HG03095 (cell line): ENCODE results near the gene TNPO2.

Source experiments
- ATAC-seq: cut with Tn5 transposase; IDR thresholded peaks from one replicate; pipeline ENCODE4 v1.9.1; 2021; ENCODE audit warnings: moderate library complexity; ENCODE audit not compliant: unreplicated experiment

The TNPO2 gene

DNA sequence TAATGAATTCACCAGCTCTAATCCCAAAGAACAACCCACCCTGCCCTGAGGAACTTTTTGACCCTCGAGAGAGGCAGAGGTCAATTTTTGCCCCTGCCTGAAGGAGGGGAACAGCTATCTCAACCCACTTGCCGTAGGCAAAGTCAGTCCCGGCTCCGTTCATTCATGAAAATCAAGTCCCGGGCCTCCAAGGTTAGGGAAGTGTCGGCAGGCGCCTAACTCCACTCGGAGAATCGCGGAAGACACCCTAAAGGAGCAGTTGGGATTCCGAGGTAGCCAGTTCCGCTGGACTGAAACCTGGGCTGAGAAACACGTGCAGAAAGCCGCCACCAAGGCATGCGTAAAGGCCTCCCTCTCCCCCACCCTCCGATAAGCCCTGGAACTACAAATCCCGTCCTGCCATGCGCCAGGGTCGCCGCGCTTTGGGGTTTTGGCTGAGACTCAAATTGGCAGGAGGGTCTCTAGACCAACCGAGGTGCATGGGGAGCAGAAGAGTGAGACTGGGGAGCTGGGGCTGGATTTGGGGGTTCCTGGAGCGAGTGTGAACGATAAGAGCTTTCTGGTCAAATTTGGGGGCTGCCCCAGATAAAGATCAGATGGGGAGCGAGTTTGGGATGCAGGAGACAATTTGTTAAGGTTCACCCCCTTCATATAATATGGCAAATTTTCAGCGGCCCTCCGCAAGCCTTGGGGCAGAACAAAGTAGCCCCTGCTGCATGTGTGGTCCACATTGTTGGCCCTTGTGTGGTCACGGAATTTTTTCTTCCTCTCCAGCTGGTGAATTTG, at the start of gene TNPO2:
TNPO2 (minus strand) TSS at position 292 of the 786 bp plus-strand sequence. CDS start 2,955 bp downstream, outside the sequence.
- no peak for ATAC-seq

DNA sequence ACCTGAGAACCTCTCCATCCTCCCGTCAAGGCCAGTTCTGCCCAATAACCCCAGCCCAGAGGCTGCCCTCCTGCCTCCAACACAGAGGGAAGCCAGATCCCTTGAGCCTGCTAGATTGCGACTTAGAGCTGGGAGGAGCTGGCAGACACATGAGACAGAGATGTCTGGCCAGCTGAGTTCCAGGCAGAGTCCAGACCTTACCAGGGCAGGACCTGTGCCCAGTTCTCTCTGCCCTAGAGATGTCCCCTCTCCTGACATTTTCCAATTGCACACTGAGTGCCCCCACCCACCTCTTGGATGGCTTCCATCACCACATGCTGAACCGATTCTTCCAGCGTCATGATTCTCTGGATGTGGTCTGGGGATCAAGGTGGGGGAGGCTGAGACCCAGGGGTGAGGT, 48.6 kb upstream of the TNPO2 start:
- no peak for ATAC-seq

DNA sequence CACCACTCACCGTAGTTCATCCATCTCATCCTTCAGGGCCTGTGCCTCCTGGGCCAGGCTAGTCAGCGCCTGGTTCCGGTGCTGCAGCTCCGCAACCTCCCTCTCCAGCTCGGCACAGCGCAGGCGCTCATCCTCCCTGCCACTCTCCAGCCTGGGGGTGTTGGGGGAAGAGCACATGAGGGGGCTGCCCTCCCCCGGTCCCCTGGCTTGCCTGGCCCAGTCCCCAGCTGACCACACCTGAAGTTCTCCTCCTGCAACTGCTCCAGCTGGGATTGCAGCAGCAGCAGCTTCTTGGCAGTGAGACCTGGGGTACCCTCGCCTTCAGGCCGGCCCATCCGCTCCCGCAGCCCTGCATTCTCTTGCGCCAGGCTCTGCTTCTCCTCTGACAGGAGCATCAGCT, 47.2 kb upstream of the TNPO2 start:
- ATAC-seq, result no peak

DNA sequence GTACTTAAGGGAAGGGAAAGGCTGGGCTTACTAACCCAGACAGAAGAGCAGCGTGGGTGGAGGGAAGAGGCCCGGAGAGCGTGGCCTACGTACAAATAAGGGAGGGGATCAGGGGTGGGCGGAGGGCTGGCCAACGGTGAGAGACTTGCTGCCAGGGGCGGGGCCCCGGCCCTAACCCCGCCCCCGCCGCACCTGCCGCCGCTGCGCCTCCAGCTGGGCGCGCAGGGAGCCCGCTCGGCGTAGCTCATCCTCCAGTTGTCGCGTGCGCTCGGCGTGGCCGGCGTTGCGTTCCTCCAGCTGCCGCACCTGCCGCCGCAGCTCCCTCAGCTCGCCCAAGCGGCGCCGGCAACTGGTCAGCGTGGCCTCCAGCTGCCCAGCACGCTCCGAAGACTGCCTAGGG, 46.0 kb upstream of the TNPO2 start:
- ATAC-seq, result no peak

DNA sequence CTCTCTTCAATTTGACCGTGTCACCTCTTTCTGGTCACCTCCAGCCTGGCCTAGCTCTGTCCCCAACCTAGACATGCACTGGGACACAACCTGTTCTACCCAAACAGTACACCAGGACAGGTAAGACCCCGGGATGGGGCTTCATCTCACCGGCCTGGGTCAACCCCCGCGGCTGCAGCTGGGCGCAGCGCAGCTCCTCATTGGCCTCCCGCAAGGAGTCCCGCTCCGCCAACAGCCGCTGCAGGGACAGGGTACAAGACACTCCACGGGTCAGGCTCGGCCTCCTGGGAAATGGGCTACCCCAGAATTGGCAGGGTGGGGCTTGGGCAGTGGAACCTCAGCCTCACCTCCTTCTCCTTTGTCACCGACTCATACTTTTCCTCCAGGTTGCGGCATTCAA, 43.9 kb upstream of the TNPO2 start:
- no peak for ATAC-seq

DNA sequence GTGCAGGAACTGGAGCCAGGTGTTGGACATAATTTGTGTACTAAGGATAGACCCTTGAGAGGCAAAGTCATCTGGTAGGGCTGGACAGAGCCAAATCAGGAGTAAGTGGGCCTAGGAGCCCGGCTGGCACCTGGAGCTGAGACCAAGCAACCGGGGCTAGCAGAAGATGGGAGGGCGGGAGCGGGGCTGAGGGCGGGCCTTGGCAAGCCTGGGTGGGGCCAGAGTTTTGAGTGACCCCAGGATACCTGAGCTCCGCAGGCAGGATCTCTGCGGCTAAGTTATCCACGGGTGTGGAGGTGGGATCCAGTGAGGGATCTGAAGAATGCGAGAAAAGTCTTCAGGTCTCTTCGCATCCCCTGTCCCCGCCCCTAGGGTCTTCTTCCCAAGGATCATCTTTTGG, 43.4 kb upstream of the TNPO2 start:
- ATAC-seq, result no peak

DNA sequence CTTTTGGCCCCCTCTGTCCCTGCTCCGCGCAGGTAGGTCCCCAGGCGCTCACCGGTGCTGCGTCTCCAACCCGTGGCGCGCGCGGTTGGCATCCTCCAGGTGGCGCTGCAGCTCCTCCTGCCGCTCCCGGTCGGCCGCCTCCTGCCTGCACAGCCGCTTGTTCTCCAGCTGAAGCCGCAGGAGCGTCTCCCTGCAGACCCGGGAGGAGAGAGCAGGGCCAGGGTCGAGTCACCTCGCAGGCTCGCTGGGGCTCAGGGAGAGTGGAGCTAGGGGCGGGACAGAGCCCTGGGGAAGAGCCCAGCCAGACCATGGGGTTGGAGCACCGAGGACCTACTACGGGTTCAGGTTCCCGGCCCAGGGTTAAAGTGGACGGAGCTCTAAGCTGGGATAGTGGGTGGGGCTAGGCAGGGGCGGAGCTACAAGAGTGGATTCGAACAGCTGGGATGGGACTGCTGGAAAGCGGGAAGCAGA, 42.4 kb upstream of the TNPO2 start:
- ATAC-seq, result peak; percentile 52

DNA sequence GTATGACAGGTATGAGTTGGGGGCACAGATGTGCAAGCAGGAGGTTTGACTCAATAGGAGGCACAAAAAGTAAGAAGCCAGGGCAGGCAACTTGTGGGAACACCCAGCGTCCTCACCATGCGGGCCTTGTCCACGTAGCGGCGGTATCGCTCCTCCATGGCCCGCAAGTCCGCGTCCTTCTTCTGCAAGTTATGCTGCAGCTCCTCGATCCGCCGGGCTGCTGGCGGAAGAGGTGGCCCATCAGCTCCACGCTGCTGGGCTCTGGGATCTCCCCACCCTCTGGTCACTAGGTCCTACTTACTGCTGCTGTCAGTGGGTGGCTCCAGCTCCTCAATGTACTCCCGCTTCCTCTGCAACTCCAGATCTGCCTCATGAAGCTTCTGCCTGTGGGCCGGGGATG, 41.0 kb upstream of the TNPO2 start:
- ATAC-seq, result no peak

DNA sequence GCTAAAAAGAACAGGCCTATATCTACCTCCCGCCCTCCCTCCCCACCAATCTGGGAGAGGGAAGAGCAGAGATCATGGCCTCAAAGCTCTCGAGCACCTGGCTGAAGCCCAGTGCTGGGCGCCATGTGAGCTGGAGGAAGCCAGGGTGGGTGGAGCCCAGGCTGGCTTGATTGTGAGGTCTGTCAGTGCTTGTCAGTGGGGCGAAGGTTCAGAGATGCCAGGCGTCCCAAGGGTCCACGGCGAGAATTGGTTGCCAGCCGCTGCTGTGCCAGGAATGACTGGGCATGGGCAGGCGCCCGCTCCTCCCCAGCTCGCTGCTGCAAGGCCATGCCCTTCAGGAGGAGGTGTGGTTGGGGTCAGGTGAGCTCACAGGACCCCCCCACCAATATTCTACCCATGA, 39.4 kb upstream of the TNPO2 start:
- ATAC-seq, result no peak

DNA sequence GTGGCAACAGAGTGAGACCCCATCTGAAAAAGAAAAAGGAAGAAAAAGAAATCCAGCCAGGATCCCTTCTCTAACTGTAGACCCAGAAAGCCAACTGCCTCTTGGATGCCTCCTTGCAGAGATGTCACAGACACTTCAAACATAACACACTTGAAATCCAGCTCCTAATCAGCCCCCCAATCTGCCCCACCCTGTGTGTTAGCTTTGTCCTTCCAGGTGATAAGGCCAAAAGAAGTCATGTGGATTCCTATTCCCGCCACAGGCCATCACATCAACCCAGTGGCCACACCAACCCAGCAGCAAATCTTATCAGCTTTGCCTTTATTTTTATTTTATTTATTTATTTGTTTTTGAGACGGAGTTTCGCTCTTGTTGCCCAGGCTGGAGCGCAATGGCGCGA, 36.0 kb upstream of the TNPO2 start:
- no peak for ATAC-seq

DNA sequence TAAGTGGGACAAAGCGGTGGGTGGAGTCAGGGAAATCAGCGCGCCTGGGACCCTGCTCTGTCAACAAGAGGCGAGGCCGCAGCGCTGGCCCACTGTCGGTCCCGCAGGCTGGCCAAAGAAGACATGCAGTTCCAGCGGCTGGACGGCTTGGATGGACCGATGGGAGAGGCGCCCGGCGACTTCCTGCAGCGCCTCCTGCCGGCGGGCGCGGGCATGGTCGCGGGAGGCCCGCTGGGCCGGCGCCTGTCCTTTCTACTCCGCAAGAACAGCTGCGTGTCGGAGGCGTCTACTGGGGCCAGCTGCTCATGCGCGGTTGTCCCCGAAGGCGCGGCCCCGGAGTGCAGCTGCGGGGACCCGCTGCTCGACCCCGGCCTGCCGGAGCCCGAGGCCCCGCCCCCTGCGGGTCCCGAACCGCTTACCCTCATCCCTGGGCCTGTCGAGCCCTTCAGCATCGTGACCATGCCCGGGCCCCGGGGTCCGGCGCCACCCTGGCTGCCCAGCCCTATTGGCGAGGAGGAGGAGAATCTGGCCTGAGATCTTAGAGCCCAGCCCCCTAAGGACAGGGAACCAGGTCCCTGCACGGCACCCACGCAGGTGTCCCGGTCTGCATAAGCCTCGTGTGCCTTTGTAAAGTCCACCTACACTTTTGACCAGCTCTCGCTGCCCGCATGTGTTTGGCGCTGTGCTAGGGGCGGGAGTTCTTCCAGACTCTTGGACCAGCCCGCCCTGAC, 34.0 kb upstream of the TNPO2 start:
- ATAC-seq, result no peak

DNA sequence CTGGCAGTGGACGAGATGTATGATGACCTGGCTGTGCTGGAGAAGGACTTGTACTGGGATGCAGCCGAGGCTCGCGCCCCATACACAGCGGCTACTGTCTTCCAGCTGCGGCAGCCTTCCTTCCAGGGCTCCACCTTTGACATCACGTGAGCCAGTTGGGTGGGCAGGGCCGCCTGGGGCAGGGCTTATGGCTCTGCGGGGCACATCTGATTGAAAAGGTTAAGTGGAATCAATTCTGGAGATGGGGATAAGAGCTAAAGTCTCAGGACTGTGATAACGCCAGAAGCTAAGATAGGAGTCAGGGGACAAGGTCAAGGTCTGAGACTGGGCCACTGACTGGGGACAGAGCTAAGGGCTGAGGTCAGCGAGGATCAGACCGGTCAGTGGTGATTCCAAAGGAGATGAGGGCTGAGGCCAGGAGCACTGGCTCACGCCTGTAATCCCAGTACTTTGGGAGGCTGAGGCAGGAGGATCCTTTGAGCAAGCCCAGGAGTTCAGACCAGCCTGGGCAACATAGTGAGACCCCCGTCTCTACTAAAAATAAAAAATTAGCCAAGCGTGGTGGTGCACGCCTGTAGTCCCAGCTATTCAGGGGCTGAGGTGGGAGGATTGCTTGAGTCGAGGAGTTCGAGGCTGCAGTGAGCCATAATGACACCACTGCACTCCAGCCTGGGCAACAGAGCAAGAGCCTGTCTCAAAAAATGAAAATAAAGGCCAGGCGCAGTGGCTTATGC, 32.6 kb upstream of the TNPO2 start:
- no peak for ATAC-seq

DNA sequence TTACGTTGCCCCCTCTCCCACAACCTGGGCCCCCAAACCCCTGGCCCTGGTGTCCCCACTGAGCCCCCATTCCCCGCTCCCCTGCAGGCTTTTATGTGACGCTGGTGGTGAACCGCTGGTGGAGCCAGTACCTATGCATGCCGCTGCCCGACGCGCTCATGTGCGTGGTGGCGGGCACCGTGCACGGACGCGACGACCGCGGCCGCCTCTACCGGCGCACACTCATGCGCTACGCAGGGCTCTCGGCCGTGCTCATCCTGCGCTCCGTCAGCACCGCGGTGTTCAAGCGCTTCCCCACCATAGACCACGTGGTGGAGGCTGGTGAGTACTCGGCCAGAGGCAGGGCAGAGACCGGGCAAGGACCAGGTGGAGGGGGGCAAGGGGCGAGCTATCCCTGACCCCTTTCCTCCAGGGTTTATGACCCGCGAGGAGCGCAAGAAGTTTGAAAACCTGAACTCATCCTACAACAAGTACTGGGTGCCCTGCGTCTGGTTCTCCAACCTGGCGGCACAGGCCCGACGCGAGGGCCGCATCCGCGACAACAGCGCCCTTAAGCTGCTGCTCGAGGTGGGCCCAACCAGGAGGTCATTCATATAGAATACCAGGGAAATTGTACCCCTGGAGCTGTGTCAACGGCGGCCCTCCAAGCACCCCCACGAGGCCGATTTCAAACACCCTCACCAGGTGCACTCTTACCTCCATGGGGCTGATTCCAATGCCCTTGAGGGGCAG, 30.9 kb upstream of the TNPO2 start:
- no peak for ATAC-seq

DNA sequence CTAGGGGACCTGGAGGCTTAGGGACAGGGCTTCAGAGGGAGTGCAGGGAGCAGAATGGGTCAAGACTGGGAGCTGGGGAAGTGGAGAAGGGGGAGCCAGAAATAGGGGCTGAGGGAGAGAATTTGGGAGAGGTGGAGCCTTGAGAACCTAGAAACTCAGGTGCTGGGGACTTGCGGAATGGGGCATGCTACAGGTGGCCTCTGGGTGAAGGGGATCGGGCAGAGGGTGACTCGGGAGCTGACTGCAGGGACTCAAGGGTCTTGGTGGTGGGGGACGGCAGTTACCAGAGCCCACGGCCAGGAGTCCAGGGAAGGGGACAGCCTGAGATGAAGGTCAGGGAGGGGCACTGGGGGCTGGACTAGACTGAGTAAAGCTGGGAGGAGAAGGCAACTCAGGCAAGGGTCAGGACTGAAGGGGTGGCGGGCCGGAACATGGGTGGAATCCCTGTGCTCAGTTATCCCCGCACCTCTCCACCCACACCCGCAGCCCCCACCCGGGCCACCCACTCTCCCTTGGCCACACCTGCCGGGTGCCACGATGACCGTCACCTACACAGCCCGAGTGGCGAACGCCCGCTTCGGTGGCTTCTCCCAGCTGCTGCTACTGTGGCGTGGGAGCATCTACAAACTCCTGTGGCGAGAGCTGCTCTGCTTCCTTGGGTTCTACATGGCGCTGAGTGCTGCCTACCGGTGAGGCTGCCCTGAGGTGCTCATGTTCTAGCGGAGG, 28.5 kb upstream of the TNPO2 start:
- no peak for ATAC-seq

DNA sequence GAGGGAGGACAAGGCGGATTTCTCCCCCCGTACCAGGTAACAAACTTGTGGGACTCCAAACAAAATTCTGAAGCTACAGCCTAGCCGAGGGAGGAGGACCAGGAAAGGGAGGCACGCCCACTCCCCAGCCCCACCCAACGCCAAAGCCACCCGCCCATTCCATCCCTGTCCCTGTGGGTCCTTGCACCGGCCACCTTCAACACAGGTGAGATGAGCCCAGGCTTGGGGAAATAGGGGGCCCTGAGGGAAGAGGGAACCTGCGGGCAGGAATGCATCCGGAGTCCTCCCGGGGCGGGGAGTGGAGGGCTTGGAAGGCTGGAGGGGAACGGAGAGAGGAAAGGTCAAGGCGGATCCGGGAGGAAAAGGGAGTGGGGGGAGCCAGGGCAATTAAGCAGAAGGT, 27.9 kb upstream of the TNPO2 start, which contains the start of gene BEST2:
BEST2 (plus strand) TSS at position 157 of the 400 bp plus-strand sequence. CDS start 802 bp downstream, outside the sequence.
- no peak for ATAC-seq

DNA sequence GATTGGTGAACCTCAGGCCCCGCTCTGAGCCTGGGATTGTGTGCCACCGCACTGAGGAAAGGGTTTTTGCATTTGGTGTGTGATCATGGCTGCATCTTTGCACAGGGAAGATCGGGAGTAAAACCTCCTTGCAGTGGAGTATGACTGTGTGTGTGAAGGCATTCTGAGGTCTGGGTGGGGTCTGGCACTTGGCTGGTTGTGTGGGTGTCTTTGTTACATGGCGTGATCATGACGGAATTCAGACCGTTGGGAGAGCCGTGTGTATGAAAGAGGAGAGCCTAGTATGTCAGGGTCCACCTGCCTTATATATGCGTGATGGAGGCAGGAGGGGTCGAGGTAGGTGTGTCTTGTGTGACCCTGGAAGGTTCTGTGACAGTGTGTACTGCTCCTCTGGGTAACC, 27.1 kb upstream of the TNPO2 start:
- no peak for ATAC-seq

DNA sequence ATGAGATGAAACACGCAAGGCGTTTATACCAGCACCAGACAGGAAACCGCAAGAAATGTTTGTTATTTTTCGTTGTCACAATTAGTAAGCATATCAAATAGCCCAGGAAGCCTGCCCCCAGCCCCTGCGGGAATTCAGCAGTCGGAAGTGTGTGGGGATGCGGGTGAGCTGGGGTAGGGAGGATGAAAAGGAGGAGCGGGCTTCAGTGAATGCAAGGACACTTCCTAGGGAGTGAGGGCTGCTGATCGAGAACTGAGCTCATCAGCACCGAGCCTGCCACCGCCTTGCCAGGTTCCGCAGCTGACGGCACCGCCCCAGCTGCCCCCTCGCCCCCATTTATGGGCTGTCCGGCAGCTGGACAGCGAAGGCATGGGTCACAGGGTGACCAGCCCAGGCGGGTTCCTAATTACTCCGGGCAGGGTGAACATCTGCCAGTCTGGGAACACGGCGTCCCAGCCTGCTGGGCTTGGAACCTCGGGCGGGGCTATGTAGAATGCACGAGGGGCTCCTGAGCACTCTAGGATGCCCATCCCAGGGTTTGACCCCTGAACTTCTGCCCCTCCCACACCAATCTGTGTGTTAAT, 26.3 kb upstream of the TNPO2 start:
- ATAC-seq, result no peak

DNA sequence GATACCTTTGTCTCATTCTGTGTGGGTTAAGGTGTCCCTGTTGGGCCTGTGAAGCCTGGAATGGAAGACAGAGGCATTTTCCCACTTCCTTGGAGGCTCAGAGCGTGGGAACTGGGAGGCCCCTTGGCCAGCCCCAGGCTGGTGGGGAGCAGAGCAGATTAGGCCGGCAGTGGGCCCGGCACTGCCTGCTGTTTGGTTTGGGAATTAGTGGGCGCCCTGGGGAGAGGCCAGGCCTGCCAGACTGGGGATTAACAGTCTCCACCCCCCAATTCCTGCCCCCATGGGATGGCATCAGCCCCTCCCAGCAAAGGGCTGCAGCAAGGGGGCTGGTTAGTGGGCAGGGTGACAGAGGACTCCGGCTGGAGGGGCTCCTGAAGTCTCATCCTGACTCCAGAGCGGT, 24.8 kb upstream of the TNPO2 start:
- no peak for ATAC-seq

DNA sequence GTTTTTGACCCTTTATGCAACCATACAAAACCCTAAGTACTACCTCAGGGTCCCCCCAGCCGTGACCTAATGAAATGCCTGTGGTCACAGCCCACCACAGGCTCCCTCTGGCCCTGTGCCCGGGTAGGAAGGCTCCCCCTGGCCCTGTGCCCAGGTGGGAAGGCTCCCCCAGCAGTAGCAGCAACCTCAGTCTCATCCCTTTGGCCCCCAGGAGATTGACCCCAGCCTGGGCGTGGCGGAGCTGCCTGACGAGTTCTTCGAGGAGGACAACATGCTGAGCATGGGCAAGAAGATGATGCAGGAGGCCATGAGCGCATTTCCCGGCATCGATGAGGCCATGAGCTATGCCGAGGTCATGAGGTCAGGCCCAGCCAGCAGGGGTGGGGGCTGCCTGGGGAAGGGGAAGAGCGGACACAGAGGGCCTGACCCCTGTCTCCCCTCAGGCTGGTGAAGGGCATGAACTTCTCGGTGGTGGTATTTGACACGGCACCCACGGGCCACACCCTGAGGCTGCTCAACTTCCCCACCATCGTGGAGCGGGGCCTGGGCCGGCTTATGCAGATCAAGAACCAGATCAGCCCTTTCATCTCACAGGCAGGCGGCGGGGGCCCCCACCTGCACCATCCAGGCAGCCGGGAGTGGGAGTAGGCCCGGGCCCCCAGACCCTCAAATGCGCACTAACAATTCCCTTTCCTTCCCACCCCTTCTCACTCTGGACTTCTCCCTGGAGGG, 21.6 kb upstream of the TNPO2 start:
- no peak for ATAC-seq
